H1 (cell line): ENCODE measurements around the gene PMP22. TPM values are rescaled to one million over a fixed set of nuclear protein-coding genes. Genes with fewer than 3 reads are reported as not detected.

Experiments used
- CTCF ChIA-PET: fragments of 300-600 bp; sonication (Branson Sonifier 250); formaldehyde crosslinking; loops from one replicate; lab custom pipeline; 2021; ENCODE audit not compliant: partially characterized antibody; lab: Charles Lee
- POLR2A ChIA-PET: fragments of 300-600 bp; sonication (Branson Sonifier 250); formaldehyde crosslinking; loops from one replicate; lab custom pipeline; 2021; ENCODE audit warnings: inconsistent platforms; ENCODE audit not compliant: partially characterized antibody; lab: Charles Lee
- DNase-seq, 2 experiments: peaks; one replicate each; pipeline versions ENCODE4 v3.0.0 to v3.0.0-alpha.2; 2010 to 2022; ENCODE audit warnings: low spot score in 2 of 2, low read depth in 1 of 2, mixed read lengths in 1 of 2
- FAIRE-seq: peaks from 2 replicates; lab custom pipeline; 2011; peaks lifted over from hg19 to GRCh38; lab: Jason Lieb, UNC
- H2AFZ ChIP-seq: 2 replicates; pipeline ENCODE4 v1.8.1; 2012; ENCODE audit warnings: low read length, inconsistent platforms
- H2AK5ac ChIP-seq: 2 replicates; pipeline ENCODE4 v1.6.1; 2013; ENCODE audit warnings: low read depth, low read length
- H2BK120ac ChIP-seq: replicated peaks from 2 replicates; pipeline ENCODE3; 2013; ENCODE audit warnings: low read depth, low read length, inconsistent platforms
- H2BK12ac ChIP-seq: 2 replicates; pipeline ENCODE4 v1.6.1; 2013; ENCODE audit warnings: low read depth, low read length
- H2BK15ac ChIP-seq: 2 replicates; pipeline ENCODE4 v1.6.1; 2013; ENCODE audit warnings: low read length
- H2BK20ac ChIP-seq: 2 replicates; pipeline ENCODE4 v1.6.1; 2013; ENCODE audit warnings: low read length
- H2BK5ac ChIP-seq: 2 replicates; pipeline ENCODE4 v1.6.1; 2013; ENCODE audit warnings: low read depth, low read length
- H3K14ac ChIP-seq: 2 replicates; pipeline ENCODE4 v1.6.1; 2013; ENCODE audit warnings: inconsistent platforms; ENCODE audit not compliant: insufficient read length
- H3K18ac ChIP-seq: 2 replicates; pipeline ENCODE4 v1.6.1; 2013; ENCODE audit warnings: low read length; ENCODE audit errors: extremely low read depth
- H3K23ac ChIP-seq: 2 replicates; pipeline ENCODE4 v1.6.1; 2013; ENCODE audit warnings: inconsistent platforms; ENCODE audit not compliant: insufficient read length
- H3K23me2 ChIP-seq: 2 replicates; pipeline ENCODE4 v1.6.1; 2013; ENCODE audit warnings: low read depth, low read length
- H3K27ac ChIP-seq: 2 replicates; pipeline ENCODE4 v1.6.1; 2011; ENCODE audit warnings: low read depth, low read length, inconsistent platforms
- H3K27me3 ChIP-seq, 4 experiments: replicated peaks in 1 of 4; 1 replicate in 1 of 4; 2 replicates in 3 of 4; pipeline versions ENCODE4 v1.6.1 to v1.8.1; 2011 to 2013; ENCODE audit warnings: low read length in 3 of 4, mild to moderate bottlenecking in 3 of 4, inconsistent platforms in 2 of 4, mixed read lengths in 2 of 4, moderate library complexity in 1 of 4; ENCODE audit not compliant: control insufficient read depth in 3 of 4, insufficient read depth in 3 of 4; ENCODE audit errors: extremely low read depth in 1 of 4
- H3K36me3 ChIP-seq, 4 experiments: 2 replicates each; pipeline versions ENCODE4 v1.6.1 to v1.8.1; 2011 to 2013; ENCODE audit warnings: mild to moderate bottlenecking in 4 of 4, low read length in 3 of 4, moderate library complexity in 2 of 4, control low read depth in 1 of 4, inconsistent platforms in 1 of 4; ENCODE audit not compliant: insufficient read depth in 4 of 4, control insufficient read depth in 2 of 4
- H3K4ac ChIP-seq: replicated peaks from 2 replicates; pipeline ENCODE3; 2013; ENCODE audit warnings: low read length, low read depth, mixed read lengths, inconsistent platforms; ENCODE audit not compliant: insufficient read length
- H3K4me1 ChIP-seq, 4 experiments: replicated peaks in 1 of 4; 1 replicate in 1 of 4; 2 replicates in 3 of 4; pipeline versions ENCODE4 v1.6.1 to v1.8.1; 2011 to 2013; ENCODE audit warnings: low read length in 3 of 4, inconsistent platforms in 2 of 4, mixed read lengths in 1 of 4; ENCODE audit not compliant: insufficient read depth in 4 of 4, control insufficient read depth in 3 of 4
- H3K4me2 ChIP-seq, 2 experiments: 2 replicates each; pipeline versions ENCODE4 v1.6.1 to v1.8.1; 2011 to 2013; ENCODE audit warnings: low read depth in 2 of 2, low read length in 2 of 2, control low read depth in 1 of 2, inconsistent platforms in 1 of 2, mild to moderate bottlenecking in 1 of 2; ENCODE audit not compliant: insufficient read depth in 1 of 2
- H3K4me3 ChIP-seq, 4 experiments: fragments of 200-600, 300-600 bp in 1 of 4; sonication (generic), shearing (Covaris generic), sonication (Bioruptor Twin) in 1 of 4; 2 replicates each; pipeline versions ENCODE4 v1.5.1 to v1.8.1; 2011 to 2016; ENCODE audit warnings: low read length in 4 of 4, low read depth in 3 of 4, control low read depth in 2 of 4, inconsistent platforms in 2 of 4, mild to moderate bottlenecking in 2 of 4, mixed read lengths in 1 of 4, moderate library complexity in 1 of 4; ENCODE audit not compliant: insufficient read depth in 2 of 4; ENCODE audit errors: extremely low read depth in 1 of 4
- H3K56ac ChIP-seq: replicated peaks from 2 replicates; pipeline ENCODE3; 2013; ENCODE audit warnings: low read depth, mild to moderate bottlenecking, mixed read lengths, low read length, inconsistent platforms; ENCODE audit not compliant: insufficient read length
- H3K79me1 ChIP-seq: 2 replicates; pipeline ENCODE4 v1.6.1; 2013; ENCODE audit warnings: low read depth, low read length, control low read depth
- H3K79me2 ChIP-seq, 2 experiments: 2 replicates each; pipeline versions ENCODE4 v1.6.1 to v1.8.1; 2012 to 2013; ENCODE audit warnings: low read length in 2 of 2, mild to moderate bottlenecking in 2 of 2, inconsistent platforms in 1 of 2; ENCODE audit not compliant: insufficient read depth in 2 of 2, control insufficient read depth in 1 of 2
- H3K9ac ChIP-seq, 4 experiments: replicated peaks in 1 of 4; 1 replicate in 1 of 4; 2 replicates in 3 of 4; pipeline versions ENCODE4 v1.6.1 to v1.8.1; 2011 to 2013; ENCODE audit warnings: low read depth in 3 of 4, low read length in 3 of 4, control low read depth in 2 of 4, mild to moderate bottlenecking in 2 of 4, moderate library complexity in 2 of 4, inconsistent platforms in 1 of 4; ENCODE audit errors: extremely low read depth in 1 of 4
- H3K9me3 ChIP-seq, 2 experiments: 2 replicates each; pipeline versions ENCODE4 v1.6.1 to v1.8.1; 2012 to 2013; ENCODE audit warnings: mild to moderate bottlenecking in 2 of 2, moderate library complexity in 2 of 2, control low read depth in 1 of 2, inconsistent platforms in 1 of 2, low read depth in 1 of 2, low read length in 1 of 2, mixed read lengths in 1 of 2; ENCODE audit not compliant: insufficient read depth in 2 of 2
- H4K20me1 ChIP-seq, 2 experiments: replicated peaks in 1 of 2; 2 replicates each; pipeline versions ENCODE3 to v1.8.1; 2011 to 2013; ENCODE audit warnings: inconsistent platforms in 2 of 2, low read length in 2 of 2, mild to moderate bottlenecking in 1 of 2; ENCODE audit not compliant: insufficient read depth in 2 of 2, control insufficient read depth in 1 of 2
- H4K5ac ChIP-seq: 2 replicates; pipeline ENCODE4 v1.6.1; 2013; ENCODE audit warnings: low read length, low read depth, mixed read lengths, inconsistent platforms; ENCODE audit not compliant: insufficient read length
- H4K8ac ChIP-seq: 2 replicates; pipeline ENCODE4 v1.8.0; 2013; ENCODE audit warnings: mild to moderate bottlenecking, moderate library complexity, low read length, inconsistent platforms; ENCODE audit not compliant: insufficient read depth; ENCODE audit errors: extremely low read depth
- H4K91ac ChIP-seq: replicated peaks from 2 replicates; pipeline ENCODE3; 2013; ENCODE audit warnings: low read length, mixed read lengths, inconsistent platforms; ENCODE audit not compliant: insufficient read length
- BRCA1 ChIP-seq: IDR thresholded peaks from 2 replicates; pipeline ENCODE4 v1.6.1; 2012; ENCODE audit warnings: low read depth, low read length, improper control_type of control experiment
- CHD1 ChIP-seq: IDR thresholded peaks from 2 replicates; pipeline ENCODE4 v1.6.1; 2012; ENCODE audit warnings: low read depth, low read length, improper control_type of control experiment
- CHD2 ChIP-seq: IDR thresholded peaks from 2 replicates; pipeline ENCODE4 v1.6.1; 2012; ENCODE audit warnings: low read length, improper control_type of control experiment
- CTBP2 ChIP-seq: IDR thresholded peaks from 2 replicates; pipeline ENCODE4 v1.7.0; 2011; ENCODE audit warnings: borderline replicate concordance, mild to moderate bottlenecking, moderate library complexity, mixed read lengths, low read length; ENCODE audit not compliant: insufficient read depth, insufficient read length
- EP300 ChIP-seq, 2 experiments: IDR thresholded peaks; 1 replicate in 1 of 2; 2 replicates in 1 of 2; pipeline ENCODE4 v1.6.1; 2011 to 2012; ENCODE audit warnings: low read depth in 2 of 2, low read length in 2 of 2, mild to moderate bottlenecking in 2 of 2, borderline replicate concordance in 1 of 2, inconsistent platforms in 1 of 2, moderate library complexity in 1 of 2
- JUND ChIP-seq: IDR thresholded peaks from 2 replicates; pipeline ENCODE4 v1.6.1; 2011; ENCODE audit warnings: mild to moderate bottlenecking, improper control_type of control experiment, low read length
- KDM4A ChIP-seq: IDR thresholded peaks from one replicate; pipeline ENCODE4 v1.7.1; 2012; ENCODE audit warnings: low read depth, mild to moderate bottlenecking, moderate library complexity, low read length, inconsistent platforms; ENCODE audit not compliant: severe bottlenecking
- KDM5A ChIP-seq: fragments of 200-600 bp; IDR thresholded peaks from 2 replicates; pipeline ENCODE4 v1.7.1; 2012; ENCODE audit warnings: mild to moderate bottlenecking, low read length, inconsistent platforms, mixed read lengths
- NRF1 ChIP-seq: IDR thresholded peaks from 2 replicates; pipeline ENCODE4 v1.6.1; 2011; ENCODE audit warnings: mild to moderate bottlenecking, low read depth, low read length, improper control_type of control experiment
- POLR2A ChIP-seq, 2 experiments: IDR thresholded peaks; 1 replicate in 1 of 2; 2 replicates in 1 of 2; pipeline ENCODE4 v1.6.1; 2011; ENCODE audit warnings: low read depth in 2 of 2, low read length in 2 of 2, mild to moderate bottlenecking in 2 of 2; ENCODE audit errors: control extremely low read depth in 1 of 2
- RFX5 ChIP-seq: IDR thresholded peaks from 2 replicates; pipeline ENCODE4 v1.6.1; 2011; ENCODE audit warnings: low read depth, low read length, improper control_type of control experiment, borderline replicate concordance
- SIX5 ChIP-seq: IDR thresholded peaks from 2 replicates; pipeline ENCODE4 v1.6.1; 2011; ENCODE audit warnings: mild to moderate bottlenecking, low read depth, low read length
- WGBS, 2 experiments: shearing (Covaris generic) in 1 of 2; methylation state at CpG; one replicate each; pipeline versions ENCODE4 v1.1.6 to v1.1.7; 2013 to 2015; ENCODE audit warnings: low lambda C conversion rate in 2 of 2, mixed read lengths in 2 of 2, inconsistent platforms in 1 of 2, low coverage in 1 of 2, missing lambda C conversion rate in 1 of 2; ENCODE audit not compliant: insufficient replicate concordance in 2 of 2, insufficient coverage in 1 of 2, insufficient read length in 1 of 2; ENCODE audit errors: extremely low coverage in 1 of 2, missing lambda C conversion rate in 1 of 2; 5-methylcytosine and 5-hydroxymethylcytosine counted together
- polyA plus RNA-seq, 7 experiments: library from polyadenylated mRNA; depleted of rRNA in 3 of 7; stranded (reverse) in 5 of 7; unstranded in 2 of 7; fragments of >200 nt in 5 of 7; fragments of 200-250 nt in 2 of 7; gene quantifications; 1 replicate in 5 of 7; 2 replicates in 1 of 7; 4 replicates in 1 of 7; pipeline versions ENCODE4 v1.2.1 to v1.2.3, GENCODE V29; 2011 to 2013; ENCODE audit warnings: missing spikeins in 2 of 7, mixed read lengths in 2 of 7
- total RNA-seq: library from RNA; stranded (reverse); fragmentation: NEBNext Ultra II Directional; extraction: Animal tissue kit (Norgen Biotek cat#: 25700); gene quantifications from 2 replicates; pipeline ENCODE4 v1.2.1, GENCODE V29; 2021

The PMP22 gene
- total and polyA plus RNA-seq, 2 of the 8 experiments (the other 6 are each of a cell fraction or from before 2014, with no cell fraction given), result 0.84 to 4.9 TPM

GRCh38 chr17:15237106-15237425 lies 28.1 kb downstream of the PMP22 start:
- Histone ChIP-seq H4K91ac (no peak overlapping the region), H3K9ac (no peak overlapping the region), H2BK12ac (no peak overlapping the region), H4K8ac (no peak overlapping the region), H3K36me3 (no peaks in the 10 kb centered on the region), H2AFZ (no peak overlapping the region), H4K5ac (no peak overlapping the region), H3K56ac (no peak overlapping the region), H4K20me1 (no peaks in the 10 kb centered on the region), H3K23ac (no peak overlapping the region), H3K4me1 (peaks cover 0 to 3% (median 0%) of the 10 kb centered on the region in 4 experiments; a peak in 1 of 7 replicates), H3K18ac (no peak overlapping the region), H3K9me3 (no peaks in the 10 kb centered on the region), H3K27ac (no peak overlapping the region), H2BK15ac (no peak overlapping the region), H3K79me1 (no peaks in the 10 kb centered on the region), H3K14ac (no peak overlapping the region), H3K79me2 (no peaks in the 10 kb centered on the region), H2BK20ac (no peak overlapping the region), H2BK5ac (no peak overlapping the region), H2AK5ac (no peak overlapping the region), H3K4me3 (no peak overlapping the region), H2BK120ac (no peak overlapping the region), H3K23me2 (no peaks in the 10 kb centered on the region), H3K4ac (no peak overlapping the region), H3K27me3 (no peaks in the 10 kb centered on the region; a peak in 1 of 7 replicates), H3K4me2 (no peak overlapping the region)
- FAIRE-seq (no peak), DNase-seq (no peak)
- WGBS, 2 experiments, result 93% methylated on average over 2 of the region's 2 CpGs; no CpG with 5 or more reads in 1 of the 2 experiments
- ChIA-PET CTCF (interaction anchor here (0.6 to 3.0 kb wide), 4 partner anchors 11 to 1567 kb away, joined by 3 to 21 read pairs (median 6); no protein-coding TSS in a partner anchor), POLR2A (no interaction called here)
- TF ChIP-seq EP300 (IDR thresholded peaks at IDR 0.05; ENCODE audit: borderline replicate concordance in 1 of 2, low read depth in 2 of 2, low read length in 2 of 2), result no peak
- TF ChIP-seq RFX5, result no peak
- no peak for TF ChIP-seq CHD1
- TF ChIP-seq JUND, result no peak
- TF ChIP-seq POLR2A (IDR thresholded peaks at IDR 0.05; ENCODE audit: control extremely low read depth in 1 of 2, low read depth in 2 of 2, low read length in 2 of 2), result no peak
- no peak for TF ChIP-seq SIX5
- no peak for TF ChIP-seq BRCA1
- TF ChIP-seq CTBP2, result no peak
- TF ChIP-seq KDM4A, result no peak
- TF ChIP-seq NRF1, result no peak
- TF ChIP-seq KDM5A, result no peak
- TF ChIP-seq CHD2, result no peak
